ENCODE measurements around the gene SYNC.
A peak's percentile ranks its signal among the peaks of the same experiment; 100 is the strongest.
"Not testable (repeated sequence)": the region's sequence is repeated elsewhere in the genome, so short reads cannot be mapped to it uniquely, and the experiment has no call there.

SYNC gene

DNA sequence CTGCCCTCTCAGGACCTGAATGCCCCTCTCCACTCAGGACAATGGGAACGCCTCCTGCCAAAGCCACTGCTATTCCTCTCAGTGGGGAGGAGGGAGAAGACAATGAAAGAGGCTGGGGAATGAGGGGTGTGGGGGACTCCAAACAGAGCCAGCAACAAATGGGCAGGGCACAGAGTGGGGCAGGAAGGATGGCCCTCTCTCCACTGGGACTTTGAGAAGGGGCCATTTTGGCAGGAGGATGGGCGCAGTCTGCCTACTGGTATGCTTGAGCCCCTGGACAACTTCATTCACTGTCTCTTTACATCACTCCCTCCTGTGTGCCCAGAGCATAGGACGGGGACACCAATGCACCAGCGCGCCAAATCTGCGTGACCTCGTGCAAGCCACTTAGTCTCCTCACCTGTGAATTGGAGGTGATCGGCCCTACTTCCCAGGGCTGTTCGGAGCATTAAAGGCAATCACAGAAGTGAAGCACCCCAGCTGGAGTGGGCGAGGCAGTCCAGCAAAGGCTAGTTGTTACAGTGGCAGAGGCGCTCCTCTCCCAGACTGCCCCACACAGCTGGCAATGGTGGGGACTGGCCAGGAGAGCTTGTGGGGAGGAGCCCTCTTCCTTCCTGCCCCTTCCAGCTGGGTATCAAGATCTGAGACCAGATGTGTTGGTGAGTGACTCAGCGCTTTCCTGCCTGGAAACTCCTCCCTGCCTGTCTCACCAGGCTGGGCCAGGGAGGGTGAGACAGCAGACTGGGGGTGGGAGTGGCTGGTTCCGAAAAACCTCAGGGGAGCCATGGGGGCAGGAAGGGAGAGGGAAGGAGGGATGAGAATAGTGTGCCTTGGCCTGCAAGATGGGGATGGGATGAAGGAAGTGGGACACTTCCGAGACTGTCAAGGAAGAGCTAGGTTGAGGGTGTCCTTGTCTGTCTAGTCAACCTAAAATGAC lies 22.4 kb upstream of the SYNC start:
- DNase-seq (ENCODE audit: low read depth) = no peak

- no peak for DNase-seq (ENCODE audit: low read depth)
Measured at GRCh38 chr1:32719681-32720275, 17.2 kb upstream of the SYNC start.

DNA sequence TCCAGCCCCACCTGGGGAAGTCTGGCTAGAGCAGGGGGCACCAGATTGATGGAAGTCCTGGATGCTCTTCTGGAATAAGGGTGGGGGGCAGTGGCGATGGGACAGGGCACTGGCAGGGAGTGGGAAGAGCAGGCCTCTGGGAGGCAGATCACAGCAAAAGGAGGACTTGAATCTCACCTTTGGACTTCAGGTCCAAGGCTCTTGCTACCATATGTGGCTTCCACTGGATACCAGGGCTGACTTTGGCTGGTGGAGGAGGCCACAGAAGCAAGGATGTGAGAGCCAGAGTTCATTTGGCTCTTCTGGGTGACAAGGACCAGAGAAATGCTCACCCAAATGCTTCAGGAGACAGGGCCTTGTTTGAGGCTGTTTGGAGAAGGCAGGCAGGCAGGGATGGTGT lies 16.0 kb upstream of the SYNC start:
- DNase-seq (ENCODE audit: low read depth) = no peak

GRCh38 chr1:32718036-32718435 lies 15.5 kb upstream of the SYNC start:
- DNase-seq (ENCODE audit: low read depth) = no peak

DNA sequence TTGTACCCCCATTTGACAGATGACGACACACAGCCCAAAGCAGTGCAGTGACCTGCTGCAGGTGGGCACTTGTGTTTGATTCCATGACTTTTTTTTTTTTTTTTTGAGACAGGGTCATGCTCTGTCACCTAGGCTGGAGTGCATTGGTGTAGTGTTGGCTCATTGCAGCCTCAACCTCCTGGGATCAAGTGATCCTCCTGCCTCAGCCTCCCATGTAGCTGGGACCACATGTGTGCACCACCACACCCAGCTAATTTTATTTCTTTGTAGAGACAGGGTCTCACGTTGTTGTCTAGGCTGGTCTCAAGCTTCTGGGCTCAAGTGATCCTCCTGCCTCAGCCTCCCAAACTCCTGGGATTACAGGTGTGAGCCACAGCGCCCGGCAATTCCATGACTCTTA lies 14.9 kb upstream of the SYNC start:
- no peak for DNase-seq (ENCODE audit: low read depth)

GRCh38 chr1:32716312-32717148 lies 14.0 kb upstream of the SYNC start:
- DNase-seq (ENCODE audit: low read depth) = peak; percentile 24

DNA sequence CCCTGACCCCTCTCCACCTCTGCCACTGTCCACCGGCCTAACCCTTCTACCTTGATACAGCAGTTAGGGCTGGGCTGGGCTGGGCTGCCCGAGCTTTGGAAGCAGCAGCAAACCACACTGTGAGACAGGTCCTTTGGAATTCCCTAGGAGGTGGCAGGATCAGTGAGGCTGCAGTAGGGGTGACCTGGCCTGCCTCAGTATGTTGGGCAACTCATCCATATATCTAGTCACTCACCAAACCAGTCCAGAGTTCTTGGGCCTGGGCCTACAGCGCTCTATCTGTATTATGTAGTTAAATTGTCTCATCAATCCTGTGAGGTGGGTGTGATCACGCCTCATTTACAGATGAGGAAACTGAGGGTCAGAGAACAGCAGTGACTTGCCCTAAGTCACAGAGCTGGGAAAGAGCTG lies 13.3 kb upstream of the SYNC start:
- no peak for DNase-seq (ENCODE audit: low read depth)

DNA sequence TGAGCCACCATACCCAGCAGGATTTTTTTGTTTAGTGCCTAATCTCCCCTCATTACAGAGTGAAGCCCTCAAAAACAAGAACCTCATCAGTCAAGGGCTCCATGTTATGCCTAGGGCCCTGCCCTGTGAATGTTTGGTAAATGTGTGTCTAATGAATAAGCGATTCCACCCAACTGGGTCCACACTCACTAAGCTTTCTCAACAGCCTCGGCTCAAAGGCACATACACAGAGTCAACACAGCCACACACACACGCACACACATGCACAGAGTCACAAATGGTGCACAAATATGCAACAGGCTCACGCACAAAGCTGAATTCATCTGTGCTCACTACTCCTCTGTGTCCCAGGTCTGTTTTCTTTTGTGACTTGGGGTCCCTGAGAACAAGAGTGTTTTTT lies 11.7 kb upstream of the SYNC start:
- no peak for DNase-seq (ENCODE audit: low read depth)

DNA sequence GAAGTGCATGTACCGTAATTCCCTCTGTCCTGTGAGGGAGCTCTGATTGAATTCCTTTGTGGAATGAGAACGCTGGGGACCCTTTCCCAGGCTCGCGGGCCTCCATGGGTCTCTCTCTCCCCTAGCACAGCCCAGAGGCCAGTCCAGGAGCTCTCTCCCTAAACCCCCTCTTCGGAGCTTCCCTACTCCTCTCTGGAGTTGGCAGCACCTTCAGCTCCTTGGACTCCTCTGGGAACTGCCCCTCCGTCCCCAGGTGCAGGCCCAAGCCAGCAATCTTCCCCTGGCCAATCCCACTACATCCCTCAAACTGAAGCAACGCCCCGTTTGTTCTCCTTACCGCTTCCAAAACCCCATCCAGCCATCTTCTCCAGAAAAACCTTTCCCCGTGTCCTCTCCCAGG lies 10.5 kb upstream of the SYNC start:
- no peak for DNase-seq (ENCODE audit: low read depth)

DNA sequence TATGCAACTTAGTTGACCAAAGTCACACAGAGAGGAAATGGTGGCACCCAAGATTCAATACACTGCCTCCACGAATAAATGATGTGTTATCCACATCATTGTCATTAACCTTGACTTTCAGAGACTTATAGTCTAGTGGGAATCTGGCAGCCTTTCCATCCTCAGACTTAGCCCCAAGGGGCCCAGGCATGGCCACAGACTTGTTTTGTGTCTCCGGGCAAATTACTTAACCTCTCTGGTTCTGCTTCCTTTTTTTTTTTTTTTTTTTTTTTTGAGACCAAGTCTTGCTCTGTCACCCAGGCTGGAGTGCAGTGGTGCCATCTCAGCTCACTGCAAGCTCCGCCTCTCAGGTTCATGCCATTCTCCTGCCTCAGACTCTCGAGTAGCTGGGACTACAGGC lies 8.7 kb upstream of the SYNC start:
- DNase-seq (ENCODE audit: low read depth) = not testable (repeated sequence)

DNA sequence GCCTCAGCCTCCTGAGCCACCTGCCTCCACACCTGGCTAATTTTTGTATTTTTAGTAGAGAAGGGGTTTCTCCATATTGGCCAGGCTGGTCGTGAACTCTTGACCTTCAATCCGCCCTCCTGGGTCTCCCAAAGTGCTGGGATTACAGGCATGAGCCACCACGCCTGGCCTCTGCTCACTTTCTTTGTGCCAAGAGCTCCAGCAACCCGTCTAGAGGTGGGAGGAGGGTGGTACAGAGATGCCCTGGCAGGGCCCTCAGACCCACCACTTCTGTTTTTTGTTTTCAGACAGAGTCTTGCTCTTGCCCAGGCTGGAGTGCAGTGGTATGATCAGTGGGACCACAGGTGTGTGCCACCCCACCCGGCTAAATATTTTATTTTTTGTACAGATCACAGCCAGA lies 6.9 kb upstream of the SYNC start:
- DNase-seq (ENCODE audit: low read depth) = no peak

DNA sequence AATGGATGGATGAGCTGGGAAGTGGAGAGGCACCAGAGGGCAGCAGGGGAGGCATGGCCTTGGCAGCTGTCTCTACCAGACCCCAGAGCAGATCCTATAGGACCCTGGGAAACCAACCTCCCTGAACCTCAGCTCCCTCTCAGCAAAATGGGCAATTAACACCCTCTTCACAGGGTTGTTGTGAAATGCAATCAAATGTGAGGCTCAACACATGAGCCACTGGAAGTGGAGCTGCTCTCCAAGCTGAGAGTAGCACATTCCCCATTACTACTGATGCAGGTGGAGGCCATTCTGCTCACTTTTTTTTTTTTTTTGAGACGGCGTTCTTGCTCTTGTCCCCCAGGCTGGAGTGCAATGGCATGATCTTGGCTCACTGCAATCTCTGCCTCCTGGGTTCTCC lies 6.5 kb upstream of the SYNC start:
- DNase-seq (ENCODE audit: low read depth) = no peak

DNA sequence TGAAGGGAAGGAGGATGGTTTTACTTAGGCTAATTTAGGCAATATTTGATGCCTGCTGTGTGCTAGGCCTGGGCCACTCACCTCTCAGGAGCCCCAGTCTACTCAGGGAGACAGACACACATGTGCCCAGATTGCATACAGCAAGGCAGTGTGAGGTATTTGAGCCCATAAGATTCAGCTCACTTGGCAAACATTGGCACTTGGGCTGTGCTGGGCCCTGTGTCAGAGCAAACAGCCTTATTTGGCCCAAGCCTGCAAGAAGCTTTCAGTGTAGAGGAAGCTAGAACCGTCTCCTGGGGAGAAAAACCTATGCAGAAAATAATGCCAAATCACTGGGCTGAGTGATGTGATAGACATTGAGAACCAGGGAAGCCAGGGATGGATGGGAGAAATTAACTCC lies 3.9 kb upstream of the SYNC start:
- no peak for DNase-seq (ENCODE audit: low read depth)

GRCh38 chr1:32705516-32705915 lies 2.9 kb upstream of the SYNC start:
- DNase-seq (ENCODE audit: low read depth) = no peak

- DNase-seq (ENCODE audit: low read depth) = no peak
Measured at GRCh38 chr1:32703479-32704291, 1.1 kb upstream of the SYNC start.

GRCh38 chr1:32701951-32702598 lies 495 bp downstream of the SYNC start:
- DNase-seq (ENCODE audit: low read depth) = no peak

GRCh38 chr1:32701421-32701911 lies 1.1 kb downstream of the SYNC start:
- no peak for DNase-seq (ENCODE audit: low read depth)

DNA sequence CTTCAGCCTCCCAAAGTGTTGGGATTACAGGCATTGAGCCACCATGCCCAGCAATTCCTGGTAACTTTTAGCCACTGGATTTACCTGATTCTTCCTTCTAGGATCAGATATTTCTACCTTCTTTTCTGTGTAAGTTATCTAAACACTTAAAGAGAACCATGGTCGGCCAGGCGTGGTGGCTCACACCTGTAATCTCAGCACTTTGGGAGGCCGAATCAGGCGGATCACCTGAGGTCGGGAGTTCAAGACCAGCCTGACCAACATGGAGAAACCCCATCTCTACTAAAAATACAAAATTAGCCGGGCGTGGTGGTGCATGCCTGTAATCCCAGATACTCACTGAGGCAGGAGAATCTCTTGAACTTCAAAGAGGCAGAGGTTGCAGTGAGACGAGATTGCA lies 5.6 kb downstream of the SYNC start:
- not testable (repeated sequence) for DNase-seq (ENCODE audit: low read depth)

- no peak for DNase-seq (ENCODE audit: low read depth)
Measured at GRCh38 chr1:32696041-32696440, 6.5 kb downstream of the SYNC start.

DNA sequence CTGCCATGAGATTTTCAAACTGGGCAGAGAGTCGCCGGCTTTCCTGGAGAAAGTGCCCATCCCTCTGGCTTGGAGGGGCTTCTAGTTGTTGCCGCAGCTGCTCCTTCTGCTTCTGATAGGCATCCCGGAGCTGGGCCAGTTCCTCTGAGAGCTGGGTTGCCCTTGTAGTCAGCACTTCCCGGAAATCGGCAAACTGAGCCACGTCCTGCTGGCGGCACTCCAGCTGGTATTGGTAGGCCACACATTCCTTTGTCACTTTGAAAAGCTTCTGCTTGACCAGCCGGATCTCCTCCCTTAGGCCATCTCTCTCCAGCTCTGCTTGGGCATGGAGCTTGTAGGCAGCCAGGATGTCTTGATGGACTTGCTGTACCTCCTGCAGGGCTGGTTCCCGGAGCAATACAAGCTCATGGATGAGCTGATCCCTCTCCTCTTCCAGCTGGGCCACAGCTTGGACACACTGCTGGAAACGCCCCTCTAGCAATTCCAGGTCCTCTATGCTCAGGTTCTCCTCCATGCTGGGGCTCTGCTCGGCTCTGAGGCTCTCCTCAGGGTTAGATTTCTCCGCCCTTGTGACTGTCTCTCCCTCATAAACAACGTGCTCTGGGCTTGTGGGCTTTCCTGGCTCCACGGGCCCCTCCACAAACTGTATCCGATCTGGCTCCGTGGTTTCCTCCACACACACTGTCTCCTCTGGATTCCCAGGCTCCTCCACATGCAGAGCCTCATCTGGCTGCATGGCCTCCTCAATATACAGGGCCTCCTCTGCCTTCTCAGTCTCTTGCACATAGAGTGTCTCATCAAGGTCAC lies 7.3 kb downstream of the SYNC start:
- DNase-seq (ENCODE audit: low read depth) = no peak
